Occipital lobe (tissue), 2 donors: ENCODE measurements around the gene CLBA1. TPM values are rescaled to one million over a fixed set of nuclear protein-coding genes. Genes with fewer than 3 reads are reported as not detected.
"Not testable (repeated sequence)": the region's sequence is repeated elsewhere in the genome, so short reads cannot be mapped to it uniquely, and the experiment has no call there.

Source experiments
- DNase-seq: peaks from one replicate; lab custom pipeline; 2025; lab: John Stamatoyannopoulos, UW
- total RNA-seq: library from RNA; depleted of rRNA; stranded (reverse); fragments of >200 nt; gene quantifications from one replicate; pipeline ENCODE4 v1.2.3, GENCODE V29; 2014

The CLBA1 gene
- total RNA-seq = 10.1 TPM

GRCh38 chr14:104985675-104986486 lies at the start of gene CLBA1:
Gene CLBA1 (plus strand): TSS chr14:104985788. CDS start chr14:104986432, 644 bp downstream.
- DNase-seq = peak; percentile 79

- no peak for DNase-seq
Observed at GRCh38 chr14:104935955-104936354, 49.6 kb upstream of the CLBA1 start.

GRCh38 chr14:104936361-104937155 lies 49.0 kb upstream of the CLBA1 start:
- no peak for DNase-seq

- DNase-seq = no peak
Observed at GRCh38 chr14:104937161-104937560, 48.4 kb upstream of the CLBA1 start.

GRCh38 chr14:104937694-104938365 lies 47.8 kb upstream of the CLBA1 start:
- DNase-seq = no peak

GRCh38 chr14:104938436-104938835 lies 47.2 kb upstream of the CLBA1 start:
- no peak for DNase-seq

- no peak for DNase-seq
Observed at GRCh38 chr14:104938960-104939359, 46.6 kb upstream of the CLBA1 start.

GRCh38 chr14:104939666-104940410 lies 45.8 kb upstream of the CLBA1 start:
- DNase-seq = no peak

- DNase-seq = no peak
Observed at GRCh38 chr14:104940526-104941150, 45.0 kb upstream of the CLBA1 start.

GRCh38 chr14:104941508-104942365 lies 43.9 kb upstream of the CLBA1 start:
- DNase-seq = no peak

GRCh38 chr14:104942586-104942985 lies 43.0 kb upstream of the CLBA1 start:
- no peak for DNase-seq

GRCh38 chr14:104943216-104944015 lies 42.2 kb upstream of the CLBA1 start:
- not testable (repeated sequence) for DNase-seq

GRCh38 chr14:104944016-104944308 lies 41.6 kb upstream of the CLBA1 start:
- DNase-seq = not testable (repeated sequence)

- DNase-seq = not testable (repeated sequence)
Observed at GRCh38 chr14:104944436-104945205, 41.0 kb upstream of the CLBA1 start.

- DNase-seq = not testable (repeated sequence)
Observed at GRCh38 chr14:104945266-104945665, 40.3 kb upstream of the CLBA1 start.

GRCh38 chr14:104945986-104946965 lies 39.3 kb upstream of the CLBA1 start:
- not testable (repeated sequence) for DNase-seq

- DNase-seq = not testable (repeated sequence)
Observed at GRCh38 chr14:104947201-104947600, 38.4 kb upstream of the CLBA1 start.
